Stimulated activated CD4-positive, alpha-beta T cell treated with anti-CD3 and anti-CD28 coated beads, Interleukin-1b, Interleukin-23, amount 100 ng/mL, for 24 hours (primary cell): ENCODE data around the gene LINC01488.

Source experiments
- DNase-seq, 4 experiments: peaks; one replicate each; pipeline ENCODE4 v3.0.0-alpha.2; 2020; ENCODE audit warnings: low read depth in 4 of 4, low spot score in 1 of 4

The LINC01488 gene

DNA sequence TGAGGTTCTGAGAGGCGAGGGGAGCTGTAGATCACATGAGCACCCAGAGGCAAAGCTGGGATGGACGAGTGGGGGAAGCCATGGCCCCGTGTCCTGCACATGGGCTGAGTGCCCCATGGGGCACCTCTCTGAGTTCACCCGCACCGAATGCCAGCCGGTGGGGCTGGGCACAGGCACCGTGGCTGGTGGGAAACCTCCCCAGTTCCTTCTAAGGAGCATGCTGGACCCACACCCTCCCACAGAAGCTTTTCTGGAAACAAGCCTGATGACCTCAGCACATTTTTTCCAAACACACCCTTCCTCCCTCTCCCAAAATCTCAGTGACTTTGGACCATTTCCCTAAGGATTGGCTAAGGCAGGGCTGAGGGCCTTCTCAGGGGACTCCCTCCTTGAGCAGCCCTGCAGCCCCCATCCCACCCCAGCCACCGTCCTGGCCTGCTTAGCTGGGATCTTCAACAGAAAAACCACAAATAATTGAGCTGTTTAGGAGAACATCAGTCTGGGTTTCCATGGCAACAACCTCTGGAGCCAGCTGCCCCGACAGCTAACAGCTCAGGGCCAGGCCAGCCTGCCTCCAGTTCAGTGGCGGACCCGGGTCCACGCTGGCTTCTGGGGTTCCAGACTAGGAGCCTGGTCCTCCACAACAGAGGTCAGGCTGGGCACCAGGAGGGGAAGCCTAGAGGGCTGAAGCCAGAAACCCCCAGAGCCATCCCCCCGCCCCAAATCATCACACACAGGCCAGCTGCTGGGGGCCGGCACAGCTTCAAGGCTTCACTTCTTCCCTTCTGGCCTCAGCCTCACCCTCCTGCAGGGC is 18.1 kb upstream of the LINC01488 start:
- no peak for DNase-seq

DNA sequence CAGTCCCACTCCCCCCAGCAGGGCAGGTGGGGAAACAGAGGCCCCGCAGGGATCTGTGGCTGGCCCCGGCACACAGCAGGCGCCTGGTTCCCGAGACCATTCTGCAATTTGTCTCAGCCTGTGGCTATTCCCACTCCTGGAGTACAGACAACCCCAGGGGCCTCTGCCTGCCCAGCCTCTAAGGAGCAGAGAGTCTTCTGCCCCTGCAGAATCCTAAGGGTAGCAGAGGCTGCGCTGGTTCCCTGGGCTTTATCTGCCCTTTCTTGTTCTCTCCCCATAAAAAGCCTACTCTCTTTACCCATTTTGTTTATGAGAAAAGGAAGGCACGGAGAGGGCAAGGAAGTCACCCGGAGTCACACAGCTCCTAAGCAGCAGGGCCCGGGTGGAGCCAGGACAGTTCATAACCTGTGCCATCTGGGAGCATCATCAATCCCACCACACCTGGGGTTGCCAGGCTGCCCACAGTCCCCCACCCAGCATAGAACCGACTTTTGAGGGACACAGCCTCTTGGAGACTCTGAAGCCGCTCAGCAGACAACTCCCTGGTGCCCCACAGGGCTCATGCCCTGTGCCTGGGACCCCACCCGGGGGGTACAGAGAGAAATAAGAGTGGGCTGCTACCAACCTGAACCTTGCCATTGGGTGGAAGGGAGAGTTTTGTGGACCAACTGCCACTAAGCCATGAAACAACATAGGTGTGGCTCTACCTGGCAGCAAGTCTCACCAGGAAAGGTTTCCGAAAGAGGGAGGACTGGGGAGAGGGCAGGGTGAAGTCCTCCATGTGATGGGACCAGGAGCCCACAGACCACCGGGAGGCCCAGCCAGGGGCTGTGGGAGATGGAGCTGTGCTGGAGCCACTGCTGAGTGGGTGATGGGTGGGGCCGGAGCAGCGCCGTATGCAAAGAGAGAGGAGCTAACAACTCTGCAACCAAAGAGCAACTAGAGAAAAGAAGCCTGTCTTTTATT is 17.2 kb upstream of the LINC01488 start:
- no peak for DNase-seq

GRCh38 chr11:69465236-69466000 is 16.0 kb upstream of the LINC01488 start:
- DNase-seq, result no peak

DNA sequence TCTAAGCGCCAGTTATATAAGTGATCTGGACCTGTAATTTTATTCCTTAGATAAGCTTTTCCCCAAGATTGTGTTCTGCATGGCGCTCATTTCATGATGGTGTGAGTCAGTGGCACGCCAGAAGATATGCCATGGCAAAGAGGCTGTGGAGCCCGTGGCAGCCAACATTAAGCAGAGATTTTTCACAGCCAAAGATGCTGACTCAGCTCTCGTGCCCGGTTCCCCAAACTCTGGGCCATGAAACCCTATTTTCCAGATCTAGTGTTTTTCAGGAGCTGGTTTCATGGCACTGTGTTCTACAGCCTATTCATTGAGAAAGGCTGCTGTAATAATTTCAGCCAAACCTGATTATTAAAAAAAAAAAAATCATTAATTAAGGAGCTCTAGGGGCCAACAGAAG is 15.4 kb upstream of the LINC01488 start:
- DNase-seq, result no peak

DNA sequence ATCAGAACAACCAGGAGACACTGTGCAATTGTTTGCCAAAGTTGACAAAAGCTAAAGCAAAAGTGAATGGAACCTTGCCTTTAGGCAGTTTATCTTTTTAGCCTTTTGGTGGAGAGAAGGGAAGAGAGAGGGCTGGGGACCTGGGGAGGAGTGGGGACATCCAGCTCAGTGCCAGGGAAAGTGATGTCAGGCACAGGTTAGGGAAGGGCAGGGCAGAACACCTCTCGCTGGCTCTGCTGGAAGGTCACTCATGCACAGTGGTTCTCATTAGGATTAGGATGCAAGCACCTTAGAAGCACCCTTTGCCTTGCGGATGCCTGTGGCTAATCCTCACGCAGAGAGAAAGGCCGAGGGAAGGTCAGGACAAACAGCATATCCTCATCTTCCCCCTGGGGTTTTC is 14.3 kb upstream of the LINC01488 start:
- no peak for DNase-seq

DNA sequence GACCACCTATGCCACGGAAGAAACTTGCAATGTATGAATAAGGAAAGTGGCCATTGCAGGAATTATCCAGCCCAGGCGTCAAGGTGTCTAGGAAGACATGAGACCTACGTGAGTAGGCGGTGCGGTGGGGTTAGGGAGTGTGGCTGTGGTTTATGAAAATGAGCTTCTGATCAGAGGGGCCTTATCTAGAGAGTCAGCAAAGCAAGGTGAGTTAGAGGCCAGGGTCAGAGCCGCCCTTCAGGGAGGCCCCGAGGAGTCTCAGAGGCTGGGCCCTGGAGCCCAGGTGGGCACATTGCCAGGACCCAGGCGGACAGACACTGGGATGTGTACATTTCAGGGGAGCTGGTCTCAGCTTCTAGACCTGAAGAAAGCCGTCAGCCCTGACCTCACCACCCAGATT is 13.8 kb upstream of the LINC01488 start:
- DNase-seq, result no peak

- DNase-seq, result no peak
Measured at GRCh38 chr11:69468221-69468620, 13.2 kb upstream of the LINC01488 start.

DNA sequence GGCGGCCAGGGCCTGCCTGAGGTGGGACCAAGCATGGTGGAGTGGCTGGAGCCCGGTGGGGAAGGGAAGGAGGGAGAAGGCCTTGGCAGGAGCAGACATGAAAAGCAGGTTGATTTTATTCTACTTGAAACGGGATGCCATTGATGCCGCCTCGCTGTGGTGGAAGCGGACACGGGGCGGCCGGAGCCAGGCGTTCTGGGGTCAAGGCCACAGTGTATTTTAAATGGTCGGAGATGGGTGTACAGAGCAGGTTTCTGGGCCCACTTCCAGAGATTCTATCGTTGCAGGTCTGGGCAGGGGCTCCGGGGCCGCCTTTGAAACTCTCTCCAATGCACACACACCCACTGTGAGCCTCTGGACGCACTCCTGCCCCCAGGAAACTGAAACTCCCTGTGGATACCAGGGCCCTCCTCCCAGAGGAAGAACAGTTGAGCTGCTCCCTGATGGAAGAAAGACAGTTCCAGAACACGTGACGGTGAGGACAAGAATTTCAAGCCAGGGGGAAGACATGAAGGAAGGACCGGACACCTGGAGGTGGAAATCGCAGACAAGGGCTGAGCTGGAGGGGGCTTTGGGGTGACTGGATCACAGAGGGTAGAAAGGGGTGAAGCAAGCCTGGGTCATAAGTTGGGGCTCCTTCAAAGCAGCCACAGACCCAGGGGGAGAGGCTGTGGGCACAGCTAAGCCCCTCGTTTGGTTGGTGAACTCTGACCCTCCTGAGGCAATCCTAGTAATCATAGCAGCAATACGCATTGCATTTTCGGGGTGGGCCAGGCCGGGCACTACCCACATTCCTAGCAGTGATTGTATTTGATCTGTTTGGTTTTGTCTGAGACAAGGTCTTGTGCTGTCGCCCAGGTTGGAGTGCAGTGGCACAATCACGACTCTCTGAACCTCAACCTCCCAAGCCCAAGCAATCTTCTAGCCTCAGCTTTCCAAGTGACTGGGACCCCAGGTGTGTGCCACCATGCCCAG is 12.3 kb upstream of the LINC01488 start:
- no peak for DNase-seq

- no peak for DNase-seq
Measured at GRCh38 chr11:69470301-69470700, 11.2 kb upstream of the LINC01488 start.

GRCh38 chr11:69470793-69471728 is 10.4 kb upstream of the LINC01488 start:
- no peak for DNase-seq

GRCh38 chr11:69471729-69472540 is 9.5 kb upstream of the LINC01488 start:
- no peak for DNase-seq

DNA sequence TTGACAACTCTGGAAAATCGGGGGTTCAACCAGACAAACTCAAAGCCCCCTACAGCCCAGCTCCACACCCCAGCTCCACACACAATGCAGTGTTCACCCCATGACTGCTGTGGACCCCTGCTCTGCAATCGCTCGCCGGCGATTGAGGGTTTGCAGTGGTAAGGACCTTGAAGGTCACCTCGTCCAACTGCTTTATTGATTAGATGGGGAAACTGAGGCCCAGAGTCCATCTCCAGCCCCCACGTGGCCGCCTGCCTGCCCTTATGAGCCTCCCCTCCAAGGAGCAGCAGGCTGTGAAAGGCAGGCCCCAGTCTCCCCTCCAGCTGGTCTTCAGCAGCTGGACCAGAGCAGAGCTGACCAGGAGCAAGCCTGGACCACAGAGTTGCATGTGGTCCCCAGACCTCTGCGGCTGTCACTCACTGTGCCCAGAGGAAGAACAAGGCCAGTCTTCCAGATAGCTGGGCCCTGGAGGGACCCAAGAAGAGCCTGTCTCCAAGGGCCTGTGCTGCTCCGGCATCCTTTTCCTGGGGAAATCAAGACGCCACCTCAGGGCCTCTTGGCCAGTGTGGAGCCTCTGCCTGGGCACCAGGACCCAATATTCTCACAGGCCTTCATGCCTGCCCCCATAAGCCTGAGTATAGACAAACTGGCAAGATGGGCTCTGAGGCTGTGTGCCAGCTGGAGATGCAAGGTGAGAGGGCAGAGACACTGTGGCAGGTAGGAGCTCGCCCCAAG is 8.8 kb upstream of the LINC01488 start:
- DNase-seq, result no peak

- DNase-seq, result no peak
Measured at GRCh38 chr11:69473276-69473845, 8.1 kb upstream of the LINC01488 start.

- DNase-seq, result no peak
Measured at GRCh38 chr11:69474736-69475135, 6.7 kb upstream of the LINC01488 start.

DNA sequence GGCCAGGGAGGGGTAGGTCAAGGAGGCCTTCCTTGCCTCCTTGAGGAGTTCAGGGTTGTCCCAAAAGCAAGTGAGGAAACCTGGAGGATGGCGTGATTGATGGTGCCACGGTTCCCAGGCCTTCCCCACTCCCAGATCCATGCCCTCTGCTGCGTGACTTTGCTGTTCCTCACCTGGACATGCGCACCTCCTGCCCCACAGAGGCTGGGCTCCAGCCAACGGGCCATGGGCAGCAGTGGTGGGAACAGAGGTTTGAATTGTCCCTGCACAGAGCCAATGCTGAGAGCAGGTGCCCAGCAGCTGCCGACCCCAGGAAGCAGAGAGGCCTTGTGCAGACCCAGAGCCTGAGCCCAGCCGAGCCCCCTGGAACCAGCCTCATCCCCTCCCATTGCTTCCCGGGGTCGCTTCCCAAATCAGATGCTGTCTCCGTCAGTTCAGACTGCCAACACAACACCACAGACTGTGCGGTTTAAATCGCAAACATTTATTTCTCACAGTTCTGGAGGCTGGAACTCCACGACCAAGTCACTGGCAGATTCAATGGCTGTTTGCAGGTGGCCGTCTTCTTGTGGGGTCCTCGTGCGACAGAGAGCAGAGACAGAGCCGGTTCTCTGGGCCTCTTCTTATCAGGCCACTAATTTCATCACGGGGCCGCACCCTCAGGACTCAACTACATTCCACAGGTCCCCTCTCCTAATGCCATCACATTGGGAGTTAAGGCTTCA is 6.2 kb upstream of the LINC01488 start:
- no peak for DNase-seq

DNA sequence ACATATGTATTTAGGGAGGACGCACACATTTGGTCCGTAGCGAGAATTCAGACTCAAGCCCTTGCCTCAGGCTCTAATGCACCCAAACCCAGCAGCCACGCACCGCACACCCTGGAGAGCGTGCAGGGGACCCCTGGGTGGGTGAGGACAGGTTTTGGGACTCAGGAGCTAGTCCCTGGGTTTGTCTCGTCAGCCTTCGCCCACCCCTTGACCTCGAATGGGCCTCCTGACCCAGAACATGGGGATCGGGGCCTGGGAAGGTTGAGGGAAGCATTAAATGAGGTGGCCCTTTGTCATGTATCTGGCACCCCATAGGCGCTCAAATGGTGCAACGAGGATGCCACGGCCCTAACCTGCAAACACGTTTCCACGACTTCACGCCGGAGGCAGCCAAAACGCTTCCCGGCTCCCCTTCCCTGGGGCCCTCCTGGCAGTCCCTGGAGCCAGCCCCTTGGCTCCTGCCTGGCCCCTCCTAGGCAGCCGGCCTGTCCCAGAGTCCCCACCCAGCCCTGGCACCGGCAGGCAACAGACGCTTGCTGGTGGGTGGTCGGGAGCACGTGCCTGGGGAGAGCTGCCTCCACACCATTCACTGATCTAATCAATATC is 5.5 kb upstream of the LINC01488 start:
- no peak for DNase-seq
